CD14-positive monocyte (primary cell): ENCODE measurements around the gene KSR1. TPM values are rescaled to one million over a fixed set of nuclear protein-coding genes. Genes with fewer than 3 reads are reported as not detected.

Experiments
- DNase-seq, 3 donors: peaks; one replicate each; pipeline ENCODE4 v3.0.0-alpha.2; 2011 to 2022
- H2AFZ ChIP-seq: 2 replicates; pipeline ENCODE4 v1.6.0; 2012; ENCODE audit warnings: mild to moderate bottlenecking, low read depth, low read length, inconsistent platforms; ENCODE audit not compliant: insufficient read depth, poor library complexity, severe bottlenecking
- H3K27ac ChIP-seq, 2 donors: 1 replicate in 1 of 2; 2 replicates in 1 of 2; pipeline ENCODE4 v1.5.1; 2012 to 2013; ENCODE audit warnings: low read length in 2 of 2, control low read depth in 1 of 2, inconsistent platforms in 1 of 2, low read depth in 1 of 2, mild to moderate bottlenecking in 1 of 2
- H3K27me3 ChIP-seq, 2 donors: one replicate each; pipeline versions ENCODE4 v1.6.0 to v1.6.1; 2011 to 2013; ENCODE audit warnings: low read length in 2 of 2; ENCODE audit not compliant: control insufficient read depth in 2 of 2, insufficient read depth in 2 of 2
- H3K36me3 ChIP-seq, 2 donors: replicated peaks in 1 of 2; 1 replicate in 1 of 2; 2 replicates in 1 of 2; pipeline versions ENCODE4 v1.5.1 to v1.6.1; 2012 to 2013; ENCODE audit warnings: low read length in 2 of 2, control low read depth in 1 of 2, inconsistent platforms in 1 of 2, mild to moderate bottlenecking in 1 of 2; ENCODE audit not compliant: insufficient read depth in 2 of 2, control insufficient read depth in 1 of 2
- H3K4me1 ChIP-seq, 2 donors: 1 replicate in 1 of 2; 2 replicates in 1 of 2; pipeline versions ENCODE4 v1.5.1 to v1.6.1; 2012 to 2013; ENCODE audit warnings: low read length in 2 of 2, control low read depth in 1 of 2, inconsistent platforms in 1 of 2, mild to moderate bottlenecking in 1 of 2, moderate library complexity in 1 of 2; ENCODE audit not compliant: insufficient read depth in 2 of 2, control insufficient read depth in 1 of 2
- H3K4me2 ChIP-seq: replicated peaks from 2 replicates; pipeline ENCODE3; 2012; ENCODE audit warnings: low read length, moderate library complexity, mild to moderate bottlenecking; ENCODE audit not compliant: poor library complexity, severe bottlenecking; ENCODE audit errors: extremely low read depth
- H3K4me3 ChIP-seq, 3 experiments: fragments of 200-600 bp in 1 of 3; sonication (generic) in 1 of 3; replicated peaks in 1 of 3; 1 replicate in 2 of 3; 2 replicates in 1 of 3; pipeline ENCODE4 v1.5.1; 2011 to 2013; ENCODE audit warnings: low read length in 3 of 3, mild to moderate bottlenecking in 3 of 3, control low read depth in 2 of 3, low read depth in 2 of 3, inconsistent platforms in 1 of 3, moderate library complexity in 1 of 3
- H3K79me2 ChIP-seq: 2 replicates; pipeline ENCODE4 v1.6.0; 2012; ENCODE audit warnings: mild to moderate bottlenecking, control low read depth, inconsistent platforms, low read length, moderate library complexity; ENCODE audit not compliant: insufficient read depth
- H3K9ac ChIP-seq: 2 replicates; pipeline ENCODE4 v1.6.0; 2017; ENCODE audit warnings: low read length, mild to moderate bottlenecking; ENCODE audit not compliant: insufficient read depth, poor library complexity, severe bottlenecking
- H3K9me3 ChIP-seq, 2 donors: replicated peaks in 1 of 2; 1 replicate in 1 of 2; 2 replicates in 1 of 2; pipeline versions ENCODE4 v1.5.1 to v1.6.1; 2012 to 2013; ENCODE audit warnings: low read length in 2 of 2, control low read depth in 1 of 2; ENCODE audit not compliant: control insufficient read depth in 1 of 2, insufficient read depth in 1 of 2
- H4K20me1 ChIP-seq: 2 replicates; pipeline ENCODE4 v1.6.0; 2012; ENCODE audit warnings: mild to moderate bottlenecking, low read length, control low read depth, moderate library complexity; ENCODE audit not compliant: insufficient read depth
- H3K27ac Mint-ChIP-seq, 7 donors: one replicate each; pipeline ENCODE4 v1.8.0; 2020; ENCODE audit warnings: mild to moderate bottlenecking in 7 of 7, mixed read lengths in 7 of 7, moderate library complexity in 6 of 7, inconsistent platforms in 2 of 7
- H3K27me3 Mint-ChIP-seq, 3 donors: one replicate each; pipeline ENCODE4 v1.8.0; 2021 to 2022; ENCODE audit warnings: low read depth in 3 of 3, mild to moderate bottlenecking in 3 of 3, mixed read lengths in 3 of 3, moderate library complexity in 3 of 3, inconsistent platforms in 1 of 3
- H3K36me3 Mint-ChIP-seq, 2 donors: one replicate each; pipeline ENCODE4 v1.8.0; 2020; ENCODE audit warnings: mixed read lengths in 2 of 2, inconsistent platforms in 1 of 2, mild to moderate bottlenecking in 1 of 2
- H3K4me1 Mint-ChIP-seq: one replicate; pipeline ENCODE4 v1.8.0; 2020; ENCODE audit warnings: mild to moderate bottlenecking, mixed read lengths
- H3K4me3 Mint-ChIP-seq, 2 donors: one replicate each; pipeline ENCODE4 v1.8.0; 2020; ENCODE audit warnings: mild to moderate bottlenecking in 2 of 2, mixed read lengths in 2 of 2, moderate library complexity in 1 of 2
- H3K9me3 Mint-ChIP-seq, 7 donors: one replicate each; pipeline ENCODE4 v1.8.0; 2020 to 2022; ENCODE audit warnings: mixed read lengths in 7 of 7, mild to moderate bottlenecking in 6 of 7, moderate library complexity in 6 of 7, inconsistent platforms in 2 of 7
- CTCF ChIP-seq: fragments of 200-600 bp; IDR thresholded peaks from one replicate; pipeline ENCODE4 v1.8.0; 2022; ENCODE audit warnings: antibody characterized with exemption, mild to moderate bottlenecking
- WGBS: methylation state at CpG from one replicate; pipeline ENCODE4 v1.1.5; 2013; ENCODE audit warnings: missing lambda C conversion rate; ENCODE audit not compliant: insufficient coverage; 5-methylcytosine and 5-hydroxymethylcytosine counted together
- intact Hi-C, 2 donors: fragments of 100-400 bp; cut with micrococcal nuclease; formaldehyde crosslinking; loops; one replicate each; pipeline versions ENCODE4 v1.15.0 to v1.15.1; 2023
- polyA plus RNA-seq, 3 donors: library from polyadenylated mRNA; depleted of rRNA in 1 of 3; unstranded in 2 of 3; stranded (reverse) in 1 of 3; fragments of 300-500 nt in 2 of 3; fragments of >200 nt in 1 of 3; fragmentation: Illumina TruSeq in 2 of 3; gene quantifications; 1 replicate in 2 of 3; 2 replicates in 1 of 3; pipeline ENCODE4 v1.2.3, GENCODE V29; 2012 to 2021

The KSR1 gene
- polyA plus RNA-seq, 3 donors = 1.2 to 111 (median 4.2) TPM

DNA sequence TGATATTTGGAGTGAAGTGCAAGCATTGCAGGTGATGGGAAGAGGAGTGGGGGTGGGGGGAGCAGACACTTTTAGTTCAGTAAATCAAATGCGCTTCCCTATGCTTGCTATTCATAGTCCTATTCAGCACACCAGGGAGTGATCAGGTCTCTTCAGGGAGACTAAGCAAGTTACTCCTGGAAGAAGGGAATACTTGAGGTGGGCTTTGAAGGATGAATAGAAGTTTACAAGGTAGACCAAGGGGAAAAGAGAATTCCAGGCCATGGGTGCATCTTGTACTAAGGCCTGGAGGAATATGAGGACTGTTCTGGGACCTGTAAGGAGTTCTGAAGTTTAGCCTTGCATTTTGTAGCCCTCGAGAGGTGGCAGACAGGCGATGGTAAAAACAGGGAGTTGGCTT lies 134.6 kb downstream of the KSR1 start:
- intact Hi-C loops = no loop called here
- H3K9me3 Mint-ChIP-seq = no peaks in the 10 kb centered on the region
- peaks cover 0 to 1% (median 0%) of the 10 kb centered on the region in 3 donors for H3K27me3 Mint-ChIP-seq
- 97% methylated on average over 2 of the region's 3 CpGs for WGBS
- Histone ChIP-seq H3K9ac (no peak overlapping the region), H3K4me1 (no peaks in the 10 kb centered on the region), H3K9me3 (no peaks in the 10 kb centered on the region), H3K4me3 (no peak overlapping the region), H3K27me3 (no peaks in the 10 kb centered on the region), H3K79me2 (no peaks in the 10 kb centered on the region), H2AFZ (no peak overlapping the region), H3K4me2 (no peak overlapping the region), H4K20me1 (peaks cover 14% of the 10 kb centered on the region), H3K36me3 (peaks cover 72 to 100% of the 10 kb centered on the region in 2 donors), H3K27ac (no peak overlapping the region)
- H3K4me1 Mint-ChIP-seq = no peaks in the 10 kb centered on the region
- TF ChIP-seq CTCF = no peak
- H3K4me3 Mint-ChIP-seq = no peak overlapping the region
- H3K27ac Mint-ChIP-seq = peak overlapping the region in 1 of 7 donors; percentile 5
- peaks cover 89 to 96% of the 10 kb centered on the region in 2 donors for H3K36me3 Mint-ChIP-seq
- DNase-seq = no peak

- peaks cover 72 to 100% of the 10 kb centered on the region in 2 donors for H3K36me3 ChIP-seq
These were observed 135.7 kb downstream of the KSR1 start for GRCh38 chr17:27591986-27592385.

More at GRCh38 chr17:27591986-27592385, 135.7 kb downstream of the KSR1 start:
- Histone ChIP-seq H3K27ac (no peak overlapping the region), H3K9ac (no peak overlapping the region), H3K4me2 (no peak overlapping the region), H3K9me3 (no peaks in the 10 kb centered on the region), H2AFZ (no peak overlapping the region), H3K27me3 (no peaks in the 10 kb centered on the region), H4K20me1 (peaks cover 12% of the 10 kb centered on the region), H3K4me1 (no peaks in the 10 kb centered on the region), H3K79me2 (no peaks in the 10 kb centered on the region), H3K4me3 (no peak overlapping the region)
- Mint-ChIP-seq H3K4me1 (no peaks in the 10 kb centered on the region), H3K27me3 (peaks cover 0 to 1% (median 0%) of the 10 kb centered on the region in 3 donors), H3K36me3 (peaks cover 91 to 96% of the 10 kb centered on the region in 2 donors), H3K4me3 (no peak overlapping the region), H3K9me3 (no peaks in the 10 kb centered on the region), H3K27ac (peak overlapping the region in 1 of 7 donors; percentile 43)
- intact Hi-C loops = no loop called here
- TF ChIP-seq CTCF = no peak
- DNase-seq = no peak
- WGBS = no CpG with 5 or more reads among the region's 3 CpGs
